Loucy (cell line): ENCODE results near the gene ALG3.

Source experiments
- EZH2phosphoT487 ChIP-seq: fragments of 200-600 bp; IDR thresholded peaks from 2 replicates; pipeline ENCODE4 v1.6.1; 2018; ENCODE audit warnings: antibody characterized with exemption, mild to moderate bottlenecking, moderate library complexity, borderline replicate concordance
- TF ChIP-seq, protein P1 (sequence below): fragments of 200-600 bp; sonication (generic); conservative IDR thresholded peaks from 2 replicates; pipeline ENCODE4 v1.5.1; 2014; ENCODE audit warnings: mild to moderate bottlenecking, antibody characterized with exemption, low read length

DNA sequence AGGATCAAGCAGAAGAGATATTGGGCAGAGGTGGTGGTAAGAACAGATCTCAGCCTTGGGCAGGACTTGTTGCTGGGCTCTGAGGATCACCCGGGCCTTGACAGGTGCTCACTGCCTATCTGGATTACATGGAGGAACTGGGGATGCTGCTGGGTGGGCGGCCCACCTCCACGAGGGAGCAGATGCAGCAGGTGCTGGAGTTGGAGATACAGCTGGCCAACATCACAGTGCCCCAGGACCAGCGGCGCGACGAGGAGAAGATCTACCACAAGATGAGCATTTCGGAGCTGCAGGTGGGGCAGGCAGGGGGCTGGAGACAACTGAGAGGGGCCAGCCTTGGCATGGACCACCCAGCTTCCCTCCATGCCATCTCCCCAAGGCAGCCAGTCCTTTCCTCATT is 34.9 kb upstream of the ALG3 start:
- TF ChIP-seq, protein P1, sequence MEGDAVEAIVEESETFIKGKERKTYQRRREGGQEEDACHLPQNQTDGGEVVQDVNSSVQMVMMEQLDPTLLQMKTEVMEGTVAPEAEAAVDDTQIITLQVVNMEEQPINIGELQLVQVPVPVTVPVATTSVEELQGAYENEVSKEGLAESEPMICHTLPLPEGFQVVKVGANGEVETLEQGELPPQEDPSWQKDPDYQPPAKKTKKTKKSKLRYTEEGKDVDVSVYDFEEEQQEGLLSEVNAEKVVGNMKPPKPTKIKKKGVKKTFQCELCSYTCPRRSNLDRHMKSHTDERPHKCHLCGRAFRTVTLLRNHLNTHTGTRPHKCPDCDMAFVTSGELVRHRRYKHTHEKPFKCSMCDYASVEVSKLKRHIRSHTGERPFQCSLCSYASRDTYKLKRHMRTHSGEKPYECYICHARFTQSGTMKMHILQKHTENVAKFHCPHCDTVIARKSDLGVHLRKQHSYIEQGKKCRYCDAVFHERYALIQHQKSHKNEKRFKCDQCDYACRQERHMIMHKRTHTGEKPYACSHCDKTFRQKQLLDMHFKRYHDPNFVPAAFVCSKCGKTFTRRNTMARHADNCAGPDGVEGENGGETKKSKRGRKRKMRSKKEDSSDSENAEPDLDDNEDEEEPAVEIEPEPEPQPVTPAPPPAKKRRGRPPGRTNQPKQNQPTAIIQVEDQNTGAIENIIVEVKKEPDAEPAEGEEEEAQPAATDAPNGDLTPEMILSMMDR: no peak
- TF ChIP-seq EZH2phosphoT487: no peak
